K562 (cell line): ENCODE data around the gene ADGRA1.

Source experiments
- CHD4 ChIP-seq: fragments of 200-600 bp; sonication (generic); IDR thresholded peaks from 3 replicates; pipeline ENCODE4 v1.6.1; 2012; ENCODE audit warnings: low read depth, mild to moderate bottlenecking, mixed read lengths, low read length, inconsistent platforms; ENCODE audit not compliant: insufficient read depth, insufficient replicate concordance, poor library complexity, severe bottlenecking
- CTCF ChIP-seq, 3 experiments: IDR thresholded peaks in 2 of 3; conservative IDR thresholded peaks in 1 of 3; 2 replicates each; pipeline ENCODE4 v1.5.1; 2011 to 2012; ENCODE audit warnings: low read length in 3 of 3, mild to moderate bottlenecking in 3 of 3, control low read depth in 2 of 3, improper control_type of control experiment in 1 of 3, inconsistent platforms in 1 of 3, low read depth in 1 of 3, mixed read lengths in 1 of 3, moderate library complexity in 1 of 3; ENCODE audit not compliant: insufficient read depth in 2 of 3
- E2F6 ChIP-seq, 2 experiments: IDR thresholded peaks; 2 replicates each; pipeline ENCODE4 v1.6.1; 2011; ENCODE audit warnings: borderline replicate concordance in 1 of 2, control low read depth in 1 of 2, low read depth in 1 of 2, low read length in 1 of 2, mild to moderate bottlenecking in 1 of 2, mixed read lengths in 1 of 2, moderate library complexity in 1 of 2; ENCODE audit not compliant: insufficient read depth in 1 of 2, insufficient read length in 1 of 2, poor library complexity in 1 of 2, severe bottlenecking in 1 of 2; ENCODE audit errors: extremely low read depth in 1 of 2
- ELF4 ChIP-seq: fragments of 450-650 bp; formaldehyde crosslinking; IDR thresholded peaks from 2 replicates; pipeline ENCODE4 v1.4.0; 2022; ENCODE audit warnings: missing genetic modification characterization
- EZH2 ChIP-seq: IDR thresholded peaks from 2 replicates; pipeline ENCODE4 v1.6.1; 2012; ENCODE audit warnings: low read depth, mild to moderate bottlenecking, inconsistent platforms, low read length, borderline replicate concordance
- HLTF ChIP-seq: fragments of 450-650 bp; IDR thresholded peaks from 2 replicates; pipeline ENCODE4 v1.6.1; 2016
- MBD2 ChIP-seq: sonication (generic); IDR thresholded peaks from 2 replicates; pipeline ENCODE4 v1.6.1; 2016; ENCODE audit warnings: low read depth, borderline replicate concordance
- MXI1 ChIP-seq: IDR thresholded peaks from 2 replicates; pipeline ENCODE4 v1.6.1; 2011; ENCODE audit warnings: low read depth, mild to moderate bottlenecking, improper control_type of control experiment, low read length
- POLR2A ChIP-seq: fragments of 450-650 bp; conservative IDR thresholded peaks from 2 replicates; pipeline ENCODE4 v1.6.1; 2016
- SMARCC2 ChIP-seq: fragments of 450-650 bp; IDR thresholded peaks from 2 replicates; pipeline ENCODE4 v1.6.1; 2017; ENCODE audit warnings: antibody characterized with exemption, moderate library complexity, mild to moderate bottlenecking, low read depth
- THRA ChIP-seq: fragments of 450-650 bp; IDR thresholded peaks from 2 replicates; pipeline ENCODE4 v1.6.1; 2017; ENCODE audit warnings: mild to moderate bottlenecking, moderate library complexity
- USF1 ChIP-seq: sonication (generic); formaldehyde crosslinking; IDR thresholded peaks from 2 replicates; pipeline ENCODE4 v1.9.0; 2022; ENCODE audit warnings: mild to moderate bottlenecking, missing genetic modification reagents
- USF2 ChIP-seq: sonication (generic); formaldehyde crosslinking; IDR thresholded peaks from 2 replicates; pipeline ENCODE4 v1.5.0; 2020; ENCODE audit warnings: missing genetic modification reagents
- TF ChIP-seq, protein P1 (sequence below): IDR thresholded peaks from 2 replicates; pipeline ENCODE4 v1.6.1; 2011; ENCODE audit warnings: borderline replicate concordance, low read depth, mild to moderate bottlenecking, moderate library complexity, low read length; ENCODE audit not compliant: insufficient read depth, poor library complexity, severe bottlenecking

DNA sequence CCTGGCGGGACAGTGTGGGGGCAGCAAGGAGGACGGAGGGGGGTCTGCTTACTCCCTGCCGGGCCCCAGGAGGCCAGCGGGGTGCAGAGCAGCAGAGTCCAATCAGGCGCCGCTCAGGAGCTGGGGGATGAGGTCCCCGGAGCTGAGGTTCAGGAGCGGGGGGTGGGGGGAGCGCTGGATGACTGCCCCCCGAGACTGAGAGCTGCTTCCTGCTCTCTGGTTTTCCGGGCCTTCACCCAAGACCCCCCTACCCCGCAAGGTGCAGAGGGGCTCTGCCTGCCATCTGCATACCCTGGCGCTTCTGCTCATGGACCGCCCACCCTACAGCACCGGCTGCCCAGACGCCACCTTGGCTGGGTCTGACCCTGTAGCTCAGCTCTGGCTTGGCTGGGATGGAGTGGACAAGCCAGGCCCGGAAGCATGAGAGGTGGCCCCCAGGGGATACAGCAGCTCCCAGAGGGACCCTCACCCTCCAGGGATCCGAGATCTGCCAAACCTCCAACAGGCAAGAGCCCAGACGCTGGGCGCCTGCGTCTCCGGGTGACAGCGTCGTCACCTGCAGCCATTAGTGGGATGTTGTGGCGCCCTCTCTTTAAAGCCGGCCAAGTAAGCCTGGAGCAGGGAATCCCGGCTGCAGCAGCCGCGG lies 73.2 kb downstream of the ADGRA1 start:
- TF ChIP-seq ELF4 (CRISPR knock-in tag), result no peak
- no peak for TF ChIP-seq POLR2A
- TF ChIP-seq E2F6 (IDR thresholded peaks at IDR 0.05; ENCODE audit: borderline replicate concordance in 1 of 2, extremely low read depth in 1 of 2, insufficient read depth in 1 of 2, insufficient read length in 1 of 2, low read depth in 1 of 2, low read length in 1 of 2, poor library complexity in 1 of 2, severe bottlenecking in 1 of 2), result no peak
- TF ChIP-seq, protein P1, sequence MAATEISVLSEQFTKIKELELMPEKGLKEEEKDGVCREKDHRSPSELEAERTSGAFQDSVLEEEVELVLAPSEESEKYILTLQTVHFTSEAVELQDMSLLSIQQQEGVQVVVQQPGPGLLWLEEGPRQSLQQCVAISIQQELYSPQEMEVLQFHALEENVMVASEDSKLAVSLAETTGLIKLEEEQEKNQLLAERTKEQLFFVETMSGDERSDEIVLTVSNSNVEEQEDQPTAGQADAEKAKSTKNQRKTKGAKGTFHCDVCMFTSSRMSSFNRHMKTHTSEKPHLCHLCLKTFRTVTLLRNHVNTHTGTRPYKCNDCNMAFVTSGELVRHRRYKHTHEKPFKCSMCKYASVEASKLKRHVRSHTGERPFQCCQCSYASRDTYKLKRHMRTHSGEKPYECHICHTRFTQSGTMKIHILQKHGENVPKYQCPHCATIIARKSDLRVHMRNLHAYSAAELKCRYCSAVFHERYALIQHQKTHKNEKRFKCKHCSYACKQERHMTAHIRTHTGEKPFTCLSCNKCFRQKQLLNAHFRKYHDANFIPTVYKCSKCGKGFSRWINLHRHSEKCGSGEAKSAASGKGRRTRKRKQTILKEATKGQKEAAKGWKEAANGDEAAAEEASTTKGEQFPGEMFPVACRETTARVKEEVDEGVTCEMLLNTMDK, result no peak
- TF ChIP-seq USF1 (CRISPR knock-in tag), result no peak
- TF ChIP-seq HLTF, result no peak
- no peak for TF ChIP-seq MBD2
- TF ChIP-seq USF2 (CRISPR knock-in tag), result no peak
- no peak for TF ChIP-seq CHD4
- no peak for TF ChIP-seq THRA
- TF ChIP-seq CTCF (IDR thresholded peaks at IDR 0.05 in 2 of 3, conservative IDR thresholded peaks at IDR 0.05 in 1 of 3; ENCODE audit: insufficient read depth in 2 of 3, low read depth in 1 of 3, low read length in 3 of 3), result no peak
- no peak for TF ChIP-seq SMARCC2
- TF ChIP-seq MXI1, result no peak
- no peak for TF ChIP-seq EZH2
